MM.1S (cell line): ENCODE data around the gene TMEM232.
A peak's percentile ranks its signal among the peaks of the same experiment; 100 is the strongest.

Experiments used
- DNase-seq: peaks from one replicate; pipeline ENCODE4 v3.0.0-alpha.2; 2015
- H2AFZ ChIP-seq: fragments of 300-600 bp; sonication (generic); 2 replicates; pipeline ENCODE4 v1.6.0; 2016; ENCODE audit warnings: antibody characterized with exemption, low read length
- H3F3A ChIP-seq: fragments of 300-600 bp; sonication (generic); 2 replicates; pipeline ENCODE4 v1.6.1; 2016; ENCODE audit warnings: mild to moderate bottlenecking, antibody characterized with exemption, low read length, moderate library complexity, mixed read lengths; ENCODE audit not compliant: insufficient read depth
- H3K27ac ChIP-seq: fragments of 300-600 bp; sonication (generic); 2 replicates; pipeline ENCODE4 v1.5.1; 2016; ENCODE audit warnings: mild to moderate bottlenecking, low read length
- H3K27me3 ChIP-seq: fragments of 300-600 bp; sonication (generic); replicated peaks from 2 replicates; pipeline ENCODE4 v1.6.0; 2016; ENCODE audit warnings: low read length; ENCODE audit not compliant: insufficient read depth
- H3K36me3 ChIP-seq: fragments of 300-600 bp; sonication (generic); replicated peaks from 2 replicates; pipeline ENCODE4 v1.6.1; 2016; ENCODE audit warnings: mild to moderate bottlenecking, low read length, mixed read lengths; ENCODE audit not compliant: insufficient read depth
- H3K4me1 ChIP-seq: fragments of 300-600 bp; sonication (generic); 2 replicates; pipeline ENCODE4 v1.6.1; 2016; ENCODE audit warnings: low read length, mixed read lengths
- H3K4me2 ChIP-seq: fragments of 300-600 bp; sonication (generic); 2 replicates; pipeline ENCODE4 v1.6.0; 2016; ENCODE audit warnings: low read depth, low read length
- H3K4me3 ChIP-seq: fragments of 300-600 bp; sonication (generic); 2 replicates; pipeline ENCODE4 v1.5.1; 2016; ENCODE audit warnings: low read length, mixed read lengths
- H3K79me2 ChIP-seq: fragments of 300-600 bp; sonication (generic); 2 replicates; pipeline ENCODE4 v1.6.1; 2016; ENCODE audit warnings: mixed run types, low read length, mixed read lengths
- H3K9ac ChIP-seq: fragments of 300-600 bp; sonication (generic); 2 replicates; pipeline ENCODE4 v1.6.1; 2016; ENCODE audit warnings: low read length, mixed read lengths
- H3K9me2 ChIP-seq: fragments of 300-600 bp; sonication (generic); replicated peaks from 2 replicates; pipeline ENCODE4 v1.6.1; 2016; ENCODE audit warnings: mild to moderate bottlenecking, low read length, mixed read lengths; ENCODE audit not compliant: insufficient read depth
- H3K9me3 ChIP-seq: fragments of 300-600 bp; sonication (generic); replicated peaks from 2 replicates; pipeline ENCODE4 v1.6.1; 2016; ENCODE audit warnings: mild to moderate bottlenecking, low read length, mixed read lengths; ENCODE audit not compliant: insufficient read depth
- H4K20me1 ChIP-seq: fragments of 300-600 bp; sonication (generic); 2 replicates; pipeline ENCODE4 v1.6.1; 2016; ENCODE audit warnings: mild to moderate bottlenecking, low read length, moderate library complexity, mixed read lengths; ENCODE audit not compliant: insufficient read depth
- CTCF ChIP-seq: fragments of 300-600 bp; sonication (generic); IDR thresholded peaks from 2 replicates; pipeline ENCODE4 v1.5.1; 2016; ENCODE audit warnings: antibody characterized with exemption, low read length, mixed read lengths
- EZH2 ChIP-seq: fragments of 300-600 bp; sonication (generic); optimal IDR thresholded peaks from 2 replicates; pipeline ENCODE3; 2017; ENCODE audit warnings: low read depth, mild to moderate bottlenecking, antibody characterized with exemption, low read length, mixed read lengths
- EZH2phosphoT487 ChIP-seq: fragments of 300-600 bp; sonication (generic); IDR thresholded peaks from 2 replicates; pipeline ENCODE4 v1.6.1; 2018; ENCODE audit warnings: antibody characterized with exemption, low read length

The TMEM232 gene

GRCh38 chr5:110440058-110440457 lies 286.4 kb downstream of the TMEM232 start:
- no peak for TF ChIP-seq EZH2phosphoT487
- TF ChIP-seq EZH2, result no peak
- TF ChIP-seq CTCF, result no peak
- H3K4me3 ChIP-seq, result no peak overlapping the region
- no peak overlapping the region for H3K27ac ChIP-seq
- no peaks in the 10 kb centered on the region for H3K9me3 ChIP-seq
- H3K4me2 ChIP-seq, result no peak overlapping the region
- no peak overlapping the region for H3K9ac ChIP-seq
- H3K9me2 ChIP-seq, result no peaks in the 10 kb centered on the region
- peaks cover 8% of the 10 kb centered on the region for H3K4me1 ChIP-seq
- no peaks in the 10 kb centered on the region for H3K79me2 ChIP-seq
- no peak for DNase-seq
- no peak overlapping the region for H2AFZ ChIP-seq
- H3K36me3 ChIP-seq, result no peaks in the 10 kb centered on the region
- no peaks in the 10 kb centered on the region for H4K20me1 ChIP-seq
- no peaks in the 10 kb centered on the region for H3K27me3 ChIP-seq
- H3F3A ChIP-seq, result no peaks in the 10 kb centered on the region

DNA sequence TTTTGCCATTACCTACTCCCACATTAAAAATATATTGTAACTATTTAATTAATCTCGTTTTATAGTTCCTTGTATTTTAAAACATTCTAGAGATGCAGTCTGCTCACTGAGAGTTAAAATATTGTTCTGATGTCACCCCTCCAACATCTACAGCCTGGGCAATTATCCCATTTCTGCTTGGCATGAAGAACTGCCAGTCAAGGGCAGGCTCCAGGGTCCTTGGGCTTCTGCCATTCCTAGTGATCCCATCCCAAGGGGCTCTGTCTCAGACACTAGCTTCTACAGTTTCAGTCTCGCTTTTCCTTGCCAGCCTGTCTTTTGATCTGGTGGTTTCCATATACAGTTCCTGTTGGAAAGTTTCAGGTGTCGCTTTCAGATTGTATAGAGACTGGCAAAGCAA lies 287.2 kb downstream of the TMEM232 start:
- no peak overlapping the region for H3K27ac ChIP-seq
- peaks cover 8% of the 10 kb centered on the region for H3K4me1 ChIP-seq
- H3K4me3 ChIP-seq, result no peak overlapping the region
- H3K9ac ChIP-seq, result no peak overlapping the region
- H3K4me2 ChIP-seq, result peak overlapping the region; percentile 13; the same call in 1 of the 2 replicates
- no peaks in the 10 kb centered on the region for H3F3A ChIP-seq
- H2AFZ ChIP-seq, result no peak overlapping the region
- no peaks in the 10 kb centered on the region for H3K79me2 ChIP-seq
- H3K9me3 ChIP-seq, result no peaks in the 10 kb centered on the region
- H3K9me2 ChIP-seq, result no peaks in the 10 kb centered on the region
- DNase-seq, result no peak
- H3K36me3 ChIP-seq, result no peaks in the 10 kb centered on the region
- TF ChIP-seq EZH2phosphoT487 (no peak), CTCF (no peak), EZH2 (no peak)
- no peaks in the 10 kb centered on the region for H3K27me3 ChIP-seq
- no peaks in the 10 kb centered on the region for H4K20me1 ChIP-seq

DNA sequence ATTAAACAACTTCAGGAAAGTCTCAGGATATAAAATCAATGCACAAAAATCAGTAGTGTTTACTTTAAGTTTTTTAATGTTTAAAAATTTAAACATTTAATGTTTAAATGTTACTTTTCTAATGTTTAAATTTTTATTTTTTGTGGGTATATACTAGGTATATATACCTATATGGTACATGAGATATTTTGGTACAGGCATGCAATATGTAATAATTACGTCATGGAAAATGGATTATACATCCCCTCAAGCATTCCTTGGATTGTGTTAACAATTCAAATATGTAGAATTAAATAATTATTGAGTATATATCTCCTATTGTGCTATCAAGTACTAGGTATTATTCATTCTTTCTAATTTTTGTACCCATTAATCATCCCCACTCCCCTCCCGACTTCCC lies 291.3 kb downstream of the TMEM232 start:
- Histone ChIP-seq H3K4me2 (no peak overlapping the region), H3F3A (no peaks in the 10 kb centered on the region), H3K27me3 (no peaks in the 10 kb centered on the region), H3K27ac (no peak overlapping the region), H3K9me2 (no peaks in the 10 kb centered on the region), H3K9ac (no peak overlapping the region), H2AFZ (no peak overlapping the region), H3K4me3 (no peak overlapping the region), H3K4me1 (peaks cover 6% of the 10 kb centered on the region), H3K36me3 (no peaks in the 10 kb centered on the region), H3K9me3 (no peaks in the 10 kb centered on the region), H4K20me1 (no peaks in the 10 kb centered on the region), H3K79me2 (no peaks in the 10 kb centered on the region)
- TF ChIP-seq EZH2phosphoT487 (no peak), CTCF (no peak), EZH2 (no peak)
- no peak for DNase-seq

GRCh38 chr5:110431603-110432002 lies 294.9 kb downstream of the TMEM232 start:
- H3K4me2 ChIP-seq, result no peak overlapping the region
- no peaks in the 10 kb centered on the region for H4K20me1 ChIP-seq
- H3K4me3 ChIP-seq, result no peak overlapping the region
- H3K9me3 ChIP-seq, result no peaks in the 10 kb centered on the region
- TF ChIP-seq EZH2phosphoT487, result no peak
- no peak for TF ChIP-seq EZH2
- TF ChIP-seq CTCF, result no peak
- no peaks in the 10 kb centered on the region for H3F3A ChIP-seq
- no peaks in the 10 kb centered on the region for H3K9me2 ChIP-seq
- H3K27ac ChIP-seq, result no peak overlapping the region
- DNase-seq, result no peak
- H3K79me2 ChIP-seq, result no peaks in the 10 kb centered on the region
- H3K4me1 ChIP-seq, result no peaks in the 10 kb centered on the region
- H3K9ac ChIP-seq, result no peak overlapping the region
- H2AFZ ChIP-seq, result no peak overlapping the region
- no peaks in the 10 kb centered on the region for H3K36me3 ChIP-seq
- no peaks in the 10 kb centered on the region for H3K27me3 ChIP-seq
